Hepatocyte (in vitro differentiated cells): ENCODE data around the gene PPP2R1A. TPM values are rescaled to one million over a fixed set of nuclear protein-coding genes. Genes with fewer than 3 reads are reported as not detected.
"Not testable (repeated sequence)": the region's sequence is repeated elsewhere in the genome, so short reads cannot be mapped to it uniquely, and the experiment has no call there.

Source experiments
- DNase-seq: peaks from one replicate; pipeline ENCODE4 v3.0.0-alpha.2; 2016; ENCODE audit warnings: low spot score
- H2AFZ ChIP-seq: fragments of 200-600 bp; sonication (generic); 2 replicates; pipeline ENCODE4 v1.6.0; 2016; ENCODE audit warnings: antibody characterized with exemption, mild to moderate bottlenecking
- H3K27ac ChIP-seq: fragments of 200-600 bp; sonication (generic); 2 replicates; pipeline ENCODE4 v1.5.1; 2016; ENCODE audit warnings: mild to moderate bottlenecking
- H3K27me3 ChIP-seq: fragments of 200-600 bp; sonication (generic); 2 replicates; pipeline ENCODE4 v1.6.1; 2016
- H3K36me3 ChIP-seq: fragments of 200-600 bp; sonication (generic); replicated peaks from 2 replicates; pipeline ENCODE4 v1.5.1; 2016; ENCODE audit warnings: low read depth; ENCODE audit not compliant: insufficient read depth
- H3K4me1 ChIP-seq: fragments of 200-600 bp; sonication (generic); 2 replicates; pipeline ENCODE4 v1.5.1; 2016; ENCODE audit warnings: mild to moderate bottlenecking, moderate library complexity; ENCODE audit not compliant: insufficient read depth
- H3K4me2 ChIP-seq: fragments of 200-600 bp; sonication (generic); 2 replicates; pipeline ENCODE4 v1.6.0; 2016
- H3K4me3 ChIP-seq: fragments of 200-600 bp; sonication (generic); 2 replicates; pipeline ENCODE4 v1.5.1; 2016; ENCODE audit warnings: mild to moderate bottlenecking
- H3K79me2 ChIP-seq: fragments of 200-600 bp; sonication (generic); 2 replicates; pipeline ENCODE4 v1.6.0; 2017; ENCODE audit warnings: mild to moderate bottlenecking
- H3K9me2 ChIP-seq: fragments of 200-600 bp; sonication (generic); replicated peaks from 2 replicates; pipeline ENCODE4 v1.6.0; 2017; ENCODE audit warnings: mild to moderate bottlenecking; ENCODE audit not compliant: insufficient read depth
- H3K9me3 ChIP-seq: fragments of 200-600 bp; sonication (generic); 2 replicates; pipeline ENCODE4 v1.5.1; 2016; ENCODE audit warnings: low read depth, mild to moderate bottlenecking
- H4K20me1 ChIP-seq: fragments of 200-600 bp; sonication (generic); 2 replicates; pipeline ENCODE4 v1.6.0; 2016; ENCODE audit warnings: mild to moderate bottlenecking; ENCODE audit not compliant: insufficient read depth, poor library complexity, severe bottlenecking
- EZH2 ChIP-seq: fragments of 200-600 bp; sonication (generic); IDR thresholded peaks from 2 replicates; pipeline ENCODE4 v1.6.1; 2016; ENCODE audit warnings: antibody characterized with exemption, mild to moderate bottlenecking, borderline replicate concordance
- EZH2phosphoT487 ChIP-seq: fragments of 200-600 bp; sonication (generic); IDR thresholded peaks from one replicate; pipeline ENCODE4 v1.6.1; 2018; ENCODE audit warnings: antibody characterized with exemption, mild to moderate bottlenecking, low read depth, moderate library complexity; ENCODE audit not compliant: unreplicated experiment, severe bottlenecking
- WGBS: methylation state at CpG from one replicate; pipeline ENCODE4 v1.1.6; 2016; ENCODE audit warnings: low lambda C conversion rate; ENCODE audit errors: missing lambda C conversion rate; 5-methylcytosine and 5-hydroxymethylcytosine counted together
- polyA plus RNA-seq: library from polyadenylated mRNA; unstranded; fragments of >200 nt; fragmentation: Nextera tagmentation; extraction: Ambion mirVana; gene quantifications from 2 replicates; pipeline ENCODE4 v1.2.1, GENCODE V29; 2016
- total RNA-seq: library from RNA; depleted of rRNA; stranded (reverse); fragments of >200 nt; gene quantifications from 2 replicates; pipeline ENCODE4 v1.2.3, GENCODE V29; 2014
- TF ChIP-seq, protein P1 (sequence below): fragments of 200-600 bp; sonication (generic); IDR thresholded peaks from 2 replicates; pipeline ENCODE4 v1.5.1; 2016; ENCODE audit warnings: antibody characterized with exemption, mild to moderate bottlenecking; ENCODE audit not compliant: poor library complexity

The PPP2R1A gene
- total and polyA plus RNA-seq, 2 experiments from 2014 or later: 181 to 283 TPM

DNA sequence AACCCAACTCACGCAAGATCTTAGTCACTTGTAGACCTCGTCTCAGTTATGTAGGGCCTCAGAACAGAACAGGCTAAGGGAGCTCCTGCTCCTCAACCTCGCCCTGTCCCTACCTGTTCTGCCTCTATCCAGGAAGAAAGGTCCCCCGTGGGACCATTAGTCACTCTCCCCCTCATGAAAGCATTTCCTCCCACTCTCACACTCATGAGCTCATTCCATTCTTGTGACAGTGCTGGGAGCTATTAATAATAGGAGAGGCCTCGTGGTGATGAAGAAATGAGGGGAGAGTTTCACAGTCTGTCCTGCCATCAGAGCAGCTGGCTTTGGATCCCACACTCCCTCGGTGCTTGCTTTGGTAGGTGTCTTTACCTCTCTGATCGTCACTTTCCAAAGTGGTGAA, 10.2 kb downstream of the PPP2R1A start:
- H3K9me3 ChIP-seq: no peaks in the 10 kb centered on the region
- peaks cover 79% of the 10 kb centered on the region for H4K20me1 ChIP-seq
- H3K9me2 ChIP-seq: no peaks in the 10 kb centered on the region
- H3K4me2 ChIP-seq: no peak overlapping the region
- no peak overlapping the region for H2AFZ ChIP-seq
- H3K27ac ChIP-seq: peak overlapping the region; percentile 47
- H3K4me1 ChIP-seq: no peaks in the 10 kb centered on the region
- no peaks in the 10 kb centered on the region for H3K36me3 ChIP-seq
- no peak overlapping the region for H3K4me3 ChIP-seq
- no peaks in the 10 kb centered on the region for H3K27me3 ChIP-seq
- TF ChIP-seq, protein P1, sequence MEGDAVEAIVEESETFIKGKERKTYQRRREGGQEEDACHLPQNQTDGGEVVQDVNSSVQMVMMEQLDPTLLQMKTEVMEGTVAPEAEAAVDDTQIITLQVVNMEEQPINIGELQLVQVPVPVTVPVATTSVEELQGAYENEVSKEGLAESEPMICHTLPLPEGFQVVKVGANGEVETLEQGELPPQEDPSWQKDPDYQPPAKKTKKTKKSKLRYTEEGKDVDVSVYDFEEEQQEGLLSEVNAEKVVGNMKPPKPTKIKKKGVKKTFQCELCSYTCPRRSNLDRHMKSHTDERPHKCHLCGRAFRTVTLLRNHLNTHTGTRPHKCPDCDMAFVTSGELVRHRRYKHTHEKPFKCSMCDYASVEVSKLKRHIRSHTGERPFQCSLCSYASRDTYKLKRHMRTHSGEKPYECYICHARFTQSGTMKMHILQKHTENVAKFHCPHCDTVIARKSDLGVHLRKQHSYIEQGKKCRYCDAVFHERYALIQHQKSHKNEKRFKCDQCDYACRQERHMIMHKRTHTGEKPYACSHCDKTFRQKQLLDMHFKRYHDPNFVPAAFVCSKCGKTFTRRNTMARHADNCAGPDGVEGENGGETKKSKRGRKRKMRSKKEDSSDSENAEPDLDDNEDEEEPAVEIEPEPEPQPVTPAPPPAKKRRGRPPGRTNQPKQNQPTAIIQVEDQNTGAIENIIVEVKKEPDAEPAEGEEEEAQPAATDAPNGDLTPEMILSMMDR: no peak
- TF ChIP-seq EZH2phosphoT487: no peak
- TF ChIP-seq EZH2: no peak
- H3K79me2 ChIP-seq: peaks cover 99% of the 10 kb centered on the region
- no peak for DNase-seq
- WGBS: 81% methylated on average over 7 of the region's 7 CpGs

GRCh38 chr19:52200755-52201391, 11.0 kb downstream of the PPP2R1A start:
- H3K27ac ChIP-seq, H3K4me2 ChIP-seq, H3K9me3 ChIP-seq, H2AFZ ChIP-seq, H3K4me3 ChIP-seq, DNase-seq, H3K36me3 ChIP-seq, H3K9me2 ChIP-seq, H3K4me1 ChIP-seq, H3K27me3 ChIP-seq: not testable (repeated sequence)
- peaks cover 99% of the 10 kb centered on the region for H3K79me2 ChIP-seq
- 87% methylated on average over 17 of the region's 17 CpGs for WGBS
- H4K20me1 ChIP-seq: peaks cover 73% of the 10 kb centered on the region

GRCh38 chr19:52206481-52206880, 16.6 kb downstream of the PPP2R1A start:
- peaks cover 25% of the 10 kb centered on the region for H4K20me1 ChIP-seq
- H3K79me2 ChIP-seq: peaks cover 64% of the 10 kb centered on the region
- no peak overlapping the region for H2AFZ ChIP-seq
- WGBS: 95% methylated on average over 5 of the region's 5 CpGs
- no peaks in the 10 kb centered on the region for H3K27me3 ChIP-seq
- no peaks in the 10 kb centered on the region for H3K36me3 ChIP-seq
- no peak overlapping the region for H3K4me2 ChIP-seq
- TF ChIP-seq EZH2: no peak
- TF ChIP-seq EZH2phosphoT487: no peak
- no peaks in the 10 kb centered on the region for H3K4me1 ChIP-seq
- H3K9me2 ChIP-seq: no peaks in the 10 kb centered on the region
- H3K4me3 ChIP-seq: no peak overlapping the region
- no peak overlapping the region for H3K27ac ChIP-seq
- H3K9me3 ChIP-seq: no peaks in the 10 kb centered on the region
- no peak for DNase-seq

GRCh38 chr19:52211203-52211602, 21.4 kb downstream of the PPP2R1A start:
- no peak for DNase-seq
- no peaks in the 10 kb centered on the region for H3K4me1 ChIP-seq
- peaks cover 7% of the 10 kb centered on the region for H4K20me1 ChIP-seq
- no peaks in the 10 kb centered on the region for H3K9me2 ChIP-seq
- no peaks in the 10 kb centered on the region for H3K36me3 ChIP-seq
- H2AFZ ChIP-seq: no peak overlapping the region
- TF ChIP-seq, protein P1: no peak
- TF ChIP-seq EZH2phosphoT487 (no peak), EZH2 (no peak)
- no peak overlapping the region for H3K4me2 ChIP-seq
- no peaks in the 10 kb centered on the region for H3K27me3 ChIP-seq
- no peak overlapping the region for H3K4me3 ChIP-seq
- H3K27ac ChIP-seq: no peak overlapping the region
- H3K9me3 ChIP-seq: no peaks in the 10 kb centered on the region
- peaks cover 18% of the 10 kb centered on the region for H3K79me2 ChIP-seq
- WGBS: 97% methylated on average over 20 of the region's 20 CpGs
